Sigmoid colon (tissue), 4 donors: Measurements from ENCODE around the gene CDC42BPA.

Source experiments
- CTCF ChIP-seq, 4 experiments: fragments of 450-650 bp in 3 of 4; fragments of 200-600 bp in 1 of 4; IDR thresholded peaks; one replicate each; pipeline ENCODE4 v1.5.1; 2016 to 2019; ENCODE audit warnings: antibody characterized with exemption in 4 of 4, mild to moderate bottlenecking in 3 of 4, moderate library complexity in 2 of 4
- EP300 ChIP-seq, 4 donors: sonication (generic); formaldehyde crosslinking; IDR thresholded peaks; one replicate each; pipeline ENCODE4 v1.6.1; 2017; ENCODE audit warnings: antibody characterized with exemption in 4 of 4
- POLR2A ChIP-seq, 2 donors: fragments of 450-650 bp; IDR thresholded peaks; one replicate each; pipeline ENCODE4 v1.6.1; 2016; ENCODE audit warnings: antibody characterized with exemption in 2 of 2, mild to moderate bottlenecking in 2 of 2, moderate library complexity in 2 of 2
- POLR2AphosphoS5 ChIP-seq, 4 donors: sonication (generic); formaldehyde crosslinking; IDR thresholded peaks; one replicate each; pipeline ENCODE4 v1.6.1; 2017; ENCODE audit warnings: antibody characterized with exemption in 4 of 4

- TF ChIP-seq POLR2A (IDR thresholded peaks at IDR 0.05) (no peak), CTCF (IDR thresholded peaks at IDR 0.05) (no peak), EP300 (IDR thresholded peaks at IDR 0.05) (no peak), POLR2AphosphoS5 (IDR thresholded peaks at IDR 0.05) (no peak)
Measured at GRCh38 chr1:227295609-227296008, 22.7 kb downstream of the CDC42BPA start.
